ENCODE results near the gene CYP2S1.

- TF ChIP-seq EZH2phosphoT487 (IDR thresholded peaks at IDR 0.05; ENCODE audit: insufficient read depth, low read depth): no peak
- no peak for TF ChIP-seq EZH2 (IDR thresholded peaks at IDR 0.05; ENCODE audit: insufficient read depth, poor library complexity, severe bottlenecking)
Observed at GRCh38 chr19:41225238-41226052, 32.4 kb downstream of the CYP2S1 start.

Data from GM23248 (cell line).